Fibroblast of peridontal ligament (primary cell): ENCODE measurements around the gene MEOX1.
A peak's percentile ranks its signal among the peaks of the same experiment; 100 is the strongest.

ENCODE experiments used
- DNase-seq: peaks from one replicate; pipeline ENCODE4 v3.0.0-alpha.2; 2010; ENCODE audit errors: extremely low read depth

Gene MEOX1

GRCh38 chr17:43591779-43592562 lies 69.8 kb downstream of the MEOX1 start:
- peak; percentile 95 for DNase-seq

- no peak for DNase-seq
Observed at GRCh38 chr17:43591001-43591400, 70.7 kb downstream of the MEOX1 start.
